ENCODE data around the gene DPM1. TPM values are rescaled to one million over a fixed set of nuclear protein-coding genes. Genes with fewer than 3 reads are reported as not detected.
A peak's percentile ranks its signal among the peaks of the same experiment; 100 is the strongest.

DPM1 gene
- total RNA-seq, 2 donors from 2014 or later, result 43.6 to 75.3 TPM

DNA sequence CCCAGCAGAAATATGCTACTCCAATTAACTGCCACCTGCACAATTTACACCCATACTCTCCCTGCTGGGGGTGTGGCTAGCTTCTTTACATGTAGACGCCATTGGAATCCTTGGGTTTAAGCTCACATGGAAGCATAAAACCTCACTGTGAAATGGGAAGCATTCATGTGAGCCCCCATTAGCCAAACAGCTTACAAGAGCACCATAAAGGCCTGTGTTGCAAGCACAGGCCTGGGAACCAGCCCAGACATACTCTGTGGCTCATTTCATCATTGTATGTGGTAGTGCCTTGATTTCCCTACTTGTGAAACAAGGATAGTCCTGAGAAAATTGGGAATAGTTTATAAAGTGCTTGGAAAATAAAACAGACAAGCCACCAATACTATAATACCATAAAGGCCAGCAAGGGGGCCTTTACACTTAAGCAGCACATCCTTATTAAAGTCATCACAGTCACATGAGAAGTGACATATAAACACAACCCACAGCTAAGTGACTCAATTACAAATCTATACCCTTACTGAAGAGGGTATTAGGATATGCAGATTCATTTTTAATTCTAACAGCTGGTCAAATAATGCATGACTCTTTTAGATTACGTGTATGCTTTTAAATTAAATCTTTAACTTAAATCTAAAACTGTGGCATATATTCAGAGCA lies 33.9 kb downstream of the DPM1 start:
- Histone ChIP-seq H3K4me3 (no peak overlapping the region), H3K27ac (no peak overlapping the region), H3K27me3 (replicated peaks; ENCODE audit: insufficient read depth) (no peaks in the 10 kb centered on the region), H3K9me3 (no peaks in the 10 kb centered on the region), H3K4me1 (ENCODE audit: control insufficient read depth in 1 of 2, low read depth in 2 of 2) (peaks cover 48 to 88% of the 10 kb centered on the region in 2 donors), H3K36me3 (no peaks in the 10 kb centered on the region)
- no peak for TF ChIP-seq CTCF (IDR thresholded peaks at IDR 0.05)
- ATAC-seq (ENCODE audit: insufficient number of reproducible peaks, low FRiP score, low read depth) (no peak), DNase-seq (ENCODE audit: low spot score) (no peak)

GRCh38 chr20:50921803-50922501 lies 36.4 kb downstream of the DPM1 start:
- Histone ChIP-seq H3K27me3 (replicated peaks; ENCODE audit: insufficient read depth) (no peaks in the 10 kb centered on the region), H3K4me1 (ENCODE audit: control insufficient read depth in 1 of 2, low read depth in 2 of 2) (peaks cover 44 to 89% of the 10 kb centered on the region in 2 donors), H3K9me3 (no peaks in the 10 kb centered on the region), H3K36me3 (no peaks in the 10 kb centered on the region), H3K27ac (no peak overlapping the region), H3K4me3 (no peak overlapping the region)
- ATAC-seq (ENCODE audit: insufficient number of reproducible peaks, low FRiP score, low read depth) (no peak), DNase-seq (ENCODE audit: low spot score) (no peak)
- TF ChIP-seq CTCF (IDR thresholded peaks at IDR 0.05), result no peak

- H3K4me3 ChIP-seq, result no peak overlapping the region
- H3K36me3 ChIP-seq, result no peaks in the 10 kb centered on the region
- H3K27me3 ChIP-seq (replicated peaks; ENCODE audit: insufficient read depth), result no peaks in the 10 kb centered on the region
- no peak overlapping the region for H3K27ac ChIP-seq
- H3K9me3 ChIP-seq, result no peaks in the 10 kb centered on the region
- H3K4me1 ChIP-seq (ENCODE audit: control insufficient read depth in 1 of 2, low read depth in 2 of 2), result peaks cover 49 to 96% of the 10 kb centered on the region in 2 donors
- ATAC-seq (ENCODE audit: insufficient number of reproducible peaks, low FRiP score, low read depth), result no peak
- no peak for TF ChIP-seq CTCF (IDR thresholded peaks at IDR 0.05)
- DNase-seq (ENCODE audit: low spot score), result no peak
Observed at GRCh38 chr20:50920997-50921396, 37.3 kb downstream of the DPM1 start.

- no peaks in the 10 kb centered on the region for H3K27me3 ChIP-seq (replicated peaks; ENCODE audit: insufficient read depth)
- H3K9me3 ChIP-seq, result no peaks in the 10 kb centered on the region
- DNase-seq (ENCODE audit: low spot score), result peak; percentile 51
- ATAC-seq (ENCODE audit: insufficient number of reproducible peaks, low FRiP score, low read depth), result no peak
- no peak overlapping the region for H3K4me3 ChIP-seq
- TF ChIP-seq CTCF (IDR thresholded peaks at IDR 0.05), result no peak
- peak overlapping the region; percentile 2 to 15 for H3K27ac ChIP-seq
- no peaks in the 10 kb centered on the region for H3K36me3 ChIP-seq
- H3K4me1 ChIP-seq (ENCODE audit: control insufficient read depth in 1 of 2, low read depth in 2 of 2), result peaks cover 58 to 96% of the 10 kb centered on the region in 2 donors
Observed at GRCh38 chr20:50919567-50919966, 38.8 kb downstream of the DPM1 start.

DNA sequence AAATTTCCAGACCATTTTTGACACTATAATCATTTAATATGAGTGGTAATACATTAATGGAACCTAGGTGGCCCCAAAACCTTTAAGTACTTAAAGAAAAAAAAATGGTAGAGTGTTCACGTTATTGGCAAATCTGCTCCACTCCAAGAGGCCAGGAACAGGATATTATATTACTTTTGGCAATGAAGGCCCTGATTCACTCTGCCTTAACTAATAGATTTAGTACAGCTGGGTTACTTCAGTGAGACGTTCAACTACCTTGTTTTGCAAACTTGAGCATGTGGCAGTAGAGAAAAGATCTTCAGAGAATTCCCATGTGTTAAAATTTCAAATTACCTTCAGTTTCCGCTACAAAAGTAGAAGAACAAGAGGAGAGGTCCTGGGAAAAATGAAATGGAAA lies 39.9 kb downstream of the DPM1 start:
- H3K4me3 ChIP-seq, result no peak overlapping the region
- H3K27ac ChIP-seq, result peak overlapping the region in 1 of 2 donors; percentile 39
- H3K27me3 ChIP-seq (replicated peaks; ENCODE audit: insufficient read depth), result no peaks in the 10 kb centered on the region
- H3K4me1 ChIP-seq (ENCODE audit: control insufficient read depth in 1 of 2, low read depth in 2 of 2), result peaks cover 69 to 97% of the 10 kb centered on the region in 2 donors
- no peaks in the 10 kb centered on the region for H3K9me3 ChIP-seq
- ATAC-seq (ENCODE audit: insufficient number of reproducible peaks, low FRiP score, low read depth) (no peak), DNase-seq (ENCODE audit: low spot score) (no peak)
- no peaks in the 10 kb centered on the region for H3K36me3 ChIP-seq
- TF ChIP-seq CTCF (IDR thresholded peaks at IDR 0.05), result no peak
